ENCODE data around the gene ACSL3.

- TF ChIP-seq, protein P1, sequence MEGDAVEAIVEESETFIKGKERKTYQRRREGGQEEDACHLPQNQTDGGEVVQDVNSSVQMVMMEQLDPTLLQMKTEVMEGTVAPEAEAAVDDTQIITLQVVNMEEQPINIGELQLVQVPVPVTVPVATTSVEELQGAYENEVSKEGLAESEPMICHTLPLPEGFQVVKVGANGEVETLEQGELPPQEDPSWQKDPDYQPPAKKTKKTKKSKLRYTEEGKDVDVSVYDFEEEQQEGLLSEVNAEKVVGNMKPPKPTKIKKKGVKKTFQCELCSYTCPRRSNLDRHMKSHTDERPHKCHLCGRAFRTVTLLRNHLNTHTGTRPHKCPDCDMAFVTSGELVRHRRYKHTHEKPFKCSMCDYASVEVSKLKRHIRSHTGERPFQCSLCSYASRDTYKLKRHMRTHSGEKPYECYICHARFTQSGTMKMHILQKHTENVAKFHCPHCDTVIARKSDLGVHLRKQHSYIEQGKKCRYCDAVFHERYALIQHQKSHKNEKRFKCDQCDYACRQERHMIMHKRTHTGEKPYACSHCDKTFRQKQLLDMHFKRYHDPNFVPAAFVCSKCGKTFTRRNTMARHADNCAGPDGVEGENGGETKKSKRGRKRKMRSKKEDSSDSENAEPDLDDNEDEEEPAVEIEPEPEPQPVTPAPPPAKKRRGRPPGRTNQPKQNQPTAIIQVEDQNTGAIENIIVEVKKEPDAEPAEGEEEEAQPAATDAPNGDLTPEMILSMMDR (IDR thresholded peaks at IDR 0.05) = no peak
- TF ChIP-seq EP300 (IDR thresholded peaks at IDR 0.05) = no peak
- TF ChIP-seq POLR2A (IDR thresholded peaks at IDR 0.05) = no peak
Observed at GRCh38 chr2:222854773-222855700, 5.8 kb upstream of the ACSL3 start.
